BE2C (cell line): ENCODE data around the gene THEM5.
"Not testable (repeated sequence)": the region's sequence is repeated elsewhere in the genome, so short reads cannot be mapped to it uniquely, and the experiment has no call there.

Source experiments
- DNase-seq: peaks from one replicate; pipeline ENCODE4 v3.0.0-alpha.2; 2020
- H3K27me3 ChIP-seq: fragments of 250-450 bp; sonication (Bioruptor Pico); 2 replicates; pipeline ENCODE4 v1.5.1; 2020; ENCODE audit warnings: mild to moderate bottlenecking
- H3K36me3 ChIP-seq: fragments of 250-450 bp; sonication (Bioruptor Pico); 2 replicates; pipeline ENCODE4 v1.5.1; 2020; ENCODE audit warnings: mild to moderate bottlenecking
- H3K4me1 ChIP-seq: fragments of 250-450 bp; sonication (Bioruptor Pico); 2 replicates; pipeline ENCODE4 v1.5.1; 2020
- H3K4me3 ChIP-seq: 2 replicates; pipeline ENCODE4 v1.5.1; 2011; ENCODE audit warnings: low read depth, low read length
- H3K9me3 ChIP-seq: fragments of 250-450 bp; sonication (Bioruptor Pico); 2 replicates; pipeline ENCODE4 v1.5.1; 2020
- TF ChIP-seq, protein P1 (sequence below): IDR thresholded peaks from 2 replicates; pipeline ENCODE4 v1.5.1; 2012; ENCODE audit warnings: mild to moderate bottlenecking, low read depth, low read length

Gene THEM5

DNA sequence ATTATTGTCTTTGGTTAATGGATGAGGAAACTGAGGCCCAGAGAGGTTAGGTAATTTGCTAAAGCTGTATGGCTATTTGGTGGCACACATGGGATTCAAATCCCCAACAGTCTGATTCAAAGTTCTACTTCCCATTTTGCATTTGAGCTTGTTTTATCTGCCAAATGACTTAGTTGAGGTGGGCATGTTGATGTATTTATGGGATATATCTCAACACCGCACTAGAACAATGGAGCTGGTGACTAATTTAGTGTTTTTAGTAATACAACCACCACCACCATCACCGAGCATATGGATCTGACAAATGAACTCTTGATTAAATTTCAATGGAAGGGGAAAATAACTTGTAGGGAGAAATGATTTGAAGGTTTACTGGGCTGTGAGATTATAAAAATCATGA, 29.0 kb upstream of the THEM5 start:
- TF ChIP-seq, protein P1, sequence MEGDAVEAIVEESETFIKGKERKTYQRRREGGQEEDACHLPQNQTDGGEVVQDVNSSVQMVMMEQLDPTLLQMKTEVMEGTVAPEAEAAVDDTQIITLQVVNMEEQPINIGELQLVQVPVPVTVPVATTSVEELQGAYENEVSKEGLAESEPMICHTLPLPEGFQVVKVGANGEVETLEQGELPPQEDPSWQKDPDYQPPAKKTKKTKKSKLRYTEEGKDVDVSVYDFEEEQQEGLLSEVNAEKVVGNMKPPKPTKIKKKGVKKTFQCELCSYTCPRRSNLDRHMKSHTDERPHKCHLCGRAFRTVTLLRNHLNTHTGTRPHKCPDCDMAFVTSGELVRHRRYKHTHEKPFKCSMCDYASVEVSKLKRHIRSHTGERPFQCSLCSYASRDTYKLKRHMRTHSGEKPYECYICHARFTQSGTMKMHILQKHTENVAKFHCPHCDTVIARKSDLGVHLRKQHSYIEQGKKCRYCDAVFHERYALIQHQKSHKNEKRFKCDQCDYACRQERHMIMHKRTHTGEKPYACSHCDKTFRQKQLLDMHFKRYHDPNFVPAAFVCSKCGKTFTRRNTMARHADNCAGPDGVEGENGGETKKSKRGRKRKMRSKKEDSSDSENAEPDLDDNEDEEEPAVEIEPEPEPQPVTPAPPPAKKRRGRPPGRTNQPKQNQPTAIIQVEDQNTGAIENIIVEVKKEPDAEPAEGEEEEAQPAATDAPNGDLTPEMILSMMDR: no peak
- Histone ChIP-seq H3K4me1 (no peaks in the 10 kb centered on the region), H3K4me3 (no peak overlapping the region), H3K9me3 (no peaks in the 10 kb centered on the region), H3K27me3 (no peaks in the 10 kb centered on the region), H3K36me3 (no peaks in the 10 kb centered on the region; the same call in 1 of the 2 replicates)
- no peak for DNase-seq

DNA sequence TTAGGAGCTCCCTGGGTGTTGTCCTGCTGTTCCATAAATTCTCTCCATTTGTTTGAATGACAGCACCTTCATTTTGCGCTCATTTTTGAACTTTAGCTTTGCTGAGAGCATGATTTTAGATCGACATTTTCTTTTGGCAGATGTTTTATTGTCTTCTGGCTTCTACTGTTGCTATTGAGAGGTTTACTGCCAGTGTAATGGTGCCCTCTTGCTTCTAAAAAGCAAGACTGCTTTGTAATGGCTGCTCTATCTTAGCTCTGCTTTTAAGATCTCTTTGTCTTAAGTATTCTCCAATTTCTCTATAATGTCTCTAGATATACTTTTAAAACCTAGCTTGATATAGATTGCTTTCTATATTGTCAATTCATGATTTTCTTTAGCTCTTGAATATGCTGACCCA, 28.0 kb upstream of the THEM5 start:
- TF ChIP-seq, protein P1: peak; percentile 34; the same call in 1 of the 2 replicates
- no peak for DNase-seq
- Histone ChIP-seq H3K36me3 (no peaks in the 10 kb centered on the region; the same call in 1 of the 2 replicates), H3K4me1 (no peaks in the 10 kb centered on the region), H3K9me3 (no peaks in the 10 kb centered on the region), H3K4me3 (no peak overlapping the region), H3K27me3 (no peaks in the 10 kb centered on the region)

DNA sequence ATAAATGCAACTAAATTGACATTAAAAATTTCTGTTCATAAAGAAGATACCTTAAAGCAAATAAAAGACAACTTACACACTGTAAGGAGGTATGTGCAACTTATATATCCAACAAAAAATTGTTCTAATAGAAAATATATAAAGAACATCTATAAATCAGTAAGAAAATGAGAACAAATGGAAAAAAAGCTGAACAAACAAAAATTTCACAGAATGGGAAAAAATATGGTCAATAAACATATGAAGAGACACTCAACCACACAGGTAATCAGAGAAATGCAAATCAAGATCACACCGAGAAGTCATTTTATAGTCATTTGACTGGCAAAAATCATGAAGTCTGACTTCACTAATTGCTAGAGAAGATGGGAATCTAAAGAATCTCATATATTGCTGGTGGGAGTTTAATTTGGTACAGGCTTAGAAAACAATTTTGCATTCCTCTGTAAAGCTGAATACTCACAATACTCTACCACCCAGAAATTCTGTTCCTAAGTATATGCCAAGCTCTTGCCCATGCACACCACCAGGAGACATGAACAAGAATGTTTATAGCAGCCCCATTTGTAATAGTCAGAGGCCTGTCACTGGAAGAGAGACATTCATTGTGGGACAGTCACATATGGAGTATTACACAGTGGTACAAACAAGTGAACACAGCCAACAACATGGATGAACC, 22.0 kb upstream of the THEM5 start:
- Histone ChIP-seq H3K4me3 (no peak overlapping the region), H3K36me3 (no peaks in the 10 kb centered on the region), H3K9me3 (no peaks in the 10 kb centered on the region), H3K27me3 (no peaks in the 10 kb centered on the region), H3K4me1 (no peaks in the 10 kb centered on the region)
- TF ChIP-seq, protein P1: no peak
- DNase-seq: no peak

DNA sequence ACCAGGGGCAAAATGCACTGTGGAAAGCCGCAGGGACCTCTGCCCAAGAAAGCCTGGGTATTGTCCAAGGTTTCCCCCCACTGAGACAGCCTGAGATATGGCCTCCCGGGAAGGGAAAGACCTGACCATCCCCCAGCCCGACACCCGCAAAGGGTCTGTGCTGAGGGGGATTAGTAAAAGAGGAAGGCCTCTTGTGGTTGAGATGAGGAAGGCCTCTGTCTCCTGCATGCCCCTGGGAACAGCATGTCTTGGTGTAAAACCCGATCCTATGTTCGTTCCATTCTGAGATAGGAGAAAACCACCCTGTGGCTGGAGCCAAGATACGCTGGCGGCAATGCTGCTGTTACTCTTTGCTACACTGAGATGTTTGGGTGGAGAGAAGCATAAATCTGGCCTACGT, 19.3 kb upstream of the THEM5 start:
- H3K9me3 ChIP-seq, H3K36me3 ChIP-seq, H3K4me1 ChIP-seq, H3K27me3 ChIP-seq, DNase-seq, H3K4me3 ChIP-seq: not testable (repeated sequence)

DNA sequence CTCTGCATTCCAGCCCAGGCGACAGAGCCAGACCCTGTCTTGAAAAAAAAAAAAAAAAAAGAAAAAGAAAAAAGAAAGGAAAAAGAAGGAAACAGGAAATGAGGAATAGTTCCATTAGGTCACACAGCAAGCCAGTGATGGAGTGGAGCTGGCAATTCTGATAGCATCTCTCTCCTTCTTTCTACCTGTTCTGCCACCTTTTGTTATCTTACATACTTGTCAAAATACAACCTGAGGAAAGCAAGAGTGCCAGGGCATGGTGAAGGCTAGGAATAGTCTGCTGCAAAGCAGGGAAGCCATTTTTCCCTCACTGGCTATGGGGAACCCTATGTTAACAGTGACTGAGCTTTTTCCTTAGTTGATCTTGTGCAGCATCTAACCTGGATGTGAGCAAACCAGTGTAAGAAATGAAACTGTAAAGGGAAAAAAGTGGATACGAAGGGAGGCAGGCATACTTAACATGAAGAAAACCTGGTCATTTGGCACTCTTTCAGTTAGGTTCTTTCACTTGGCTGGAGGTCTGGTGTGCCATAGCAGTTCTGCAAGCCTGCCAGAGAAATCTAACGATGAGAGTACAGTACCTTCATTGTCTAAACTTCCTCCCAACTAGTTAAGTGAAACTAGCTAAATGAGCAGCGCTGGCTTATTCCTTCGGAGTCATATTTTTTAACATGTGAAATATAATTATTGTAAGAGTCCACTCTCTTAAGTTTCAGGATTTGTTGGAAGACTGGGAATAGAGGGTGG, 17.9 kb upstream of the THEM5 start:
- H3K27me3 ChIP-seq: no peaks in the 10 kb centered on the region
- no peak for DNase-seq
- H3K4me1 ChIP-seq: no peaks in the 10 kb centered on the region
- TF ChIP-seq, protein P1: no peak
- H3K9me3 ChIP-seq: no peaks in the 10 kb centered on the region
- no peak overlapping the region for H3K4me3 ChIP-seq
- no peaks in the 10 kb centered on the region for H3K36me3 ChIP-seq

DNA sequence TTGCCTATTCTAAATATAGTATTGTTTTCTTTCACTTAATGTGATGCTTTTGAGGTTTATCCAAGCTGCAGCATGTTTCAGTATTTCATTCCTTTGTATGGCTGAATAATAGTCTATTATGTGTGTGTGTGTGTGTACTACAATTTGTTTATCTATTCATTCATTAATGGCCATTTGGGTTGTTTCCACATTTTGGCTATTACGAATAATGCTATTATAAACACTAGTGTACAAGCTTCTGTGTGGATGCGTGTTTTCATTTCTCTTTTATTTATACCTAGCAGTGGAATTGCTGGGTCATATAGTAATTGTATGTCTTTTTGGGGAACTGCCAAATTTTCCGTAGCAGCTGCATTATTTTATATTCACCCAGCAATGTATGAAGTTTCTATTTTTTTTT, 15.0 kb upstream of the THEM5 start:
- no peak overlapping the region for H3K4me3 ChIP-seq
- no peaks in the 10 kb centered on the region for H3K27me3 ChIP-seq
- DNase-seq: no peak
- TF ChIP-seq, protein P1: no peak
- no peaks in the 10 kb centered on the region for H3K36me3 ChIP-seq
- H3K9me3 ChIP-seq: no peaks in the 10 kb centered on the region
- H3K4me1 ChIP-seq: no peaks in the 10 kb centered on the region
